VCaP (cell line): ENCODE measurements around the gene CNTNAP3B.
A peak's percentile ranks its signal among the peaks of the same experiment; 100 is the strongest.
"Not testable (repeated sequence)": the region's sequence is repeated elsewhere in the genome, so short reads cannot be mapped to it uniquely, and the experiment has no call there.

Experiments
- H3K27ac ChIP-seq: fragments of 450-650 bp; 2 replicates; pipeline ENCODE4 v1.5.1; 2017
- TF ChIP-seq, protein P1 (sequence below): fragments of 450-650 bp; conservative IDR thresholded peaks from 2 replicates; pipeline ENCODE4 v1.5.1; 2017; ENCODE audit warnings: mild to moderate bottlenecking, moderate library complexity

The CNTNAP3B gene

DNA sequence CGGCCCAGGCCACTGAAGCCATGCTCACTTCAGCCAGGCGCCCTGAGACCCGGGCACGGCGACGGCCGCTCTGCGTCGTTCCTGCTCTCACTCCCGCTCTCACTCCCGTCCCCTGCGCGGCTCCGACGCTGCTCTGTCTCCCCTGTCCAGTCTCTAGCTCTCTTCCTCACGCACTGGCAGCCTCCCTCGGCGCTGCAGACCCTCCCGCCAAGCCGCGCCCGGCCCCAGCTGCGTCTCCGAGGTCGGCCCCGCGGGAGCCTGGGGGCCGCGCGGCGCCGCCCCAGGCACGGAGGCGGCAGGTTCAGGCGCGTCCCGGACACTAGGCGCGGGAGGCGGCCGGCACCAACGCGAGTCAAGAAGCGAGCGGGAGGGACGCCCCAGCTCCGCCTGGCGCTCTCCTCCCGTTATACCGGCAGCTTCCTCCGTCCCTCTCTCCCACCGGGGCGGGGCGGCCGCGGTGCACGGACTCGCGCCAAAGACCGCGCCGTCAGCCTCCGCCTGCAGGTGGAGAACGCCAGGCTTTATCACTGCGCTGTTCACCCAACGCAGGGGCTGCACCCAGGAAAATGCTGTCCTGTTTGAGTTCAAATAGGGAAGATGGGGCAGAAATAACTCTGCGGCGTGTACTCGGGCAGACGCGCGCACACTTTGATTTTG lies at the start of gene CNTNAP3B:
CNTNAP3B (minus strand) TSS at position 354 of the 657 bp plus-strand sequence; CDS start at position 22, 332 bp downstream.
- H3K27ac ChIP-seq, result not testable (repeated sequence)

- TF ChIP-seq, protein P1, sequence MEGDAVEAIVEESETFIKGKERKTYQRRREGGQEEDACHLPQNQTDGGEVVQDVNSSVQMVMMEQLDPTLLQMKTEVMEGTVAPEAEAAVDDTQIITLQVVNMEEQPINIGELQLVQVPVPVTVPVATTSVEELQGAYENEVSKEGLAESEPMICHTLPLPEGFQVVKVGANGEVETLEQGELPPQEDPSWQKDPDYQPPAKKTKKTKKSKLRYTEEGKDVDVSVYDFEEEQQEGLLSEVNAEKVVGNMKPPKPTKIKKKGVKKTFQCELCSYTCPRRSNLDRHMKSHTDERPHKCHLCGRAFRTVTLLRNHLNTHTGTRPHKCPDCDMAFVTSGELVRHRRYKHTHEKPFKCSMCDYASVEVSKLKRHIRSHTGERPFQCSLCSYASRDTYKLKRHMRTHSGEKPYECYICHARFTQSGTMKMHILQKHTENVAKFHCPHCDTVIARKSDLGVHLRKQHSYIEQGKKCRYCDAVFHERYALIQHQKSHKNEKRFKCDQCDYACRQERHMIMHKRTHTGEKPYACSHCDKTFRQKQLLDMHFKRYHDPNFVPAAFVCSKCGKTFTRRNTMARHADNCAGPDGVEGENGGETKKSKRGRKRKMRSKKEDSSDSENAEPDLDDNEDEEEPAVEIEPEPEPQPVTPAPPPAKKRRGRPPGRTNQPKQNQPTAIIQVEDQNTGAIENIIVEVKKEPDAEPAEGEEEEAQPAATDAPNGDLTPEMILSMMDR, result peak; percentile 63
- not testable (repeated sequence) for H3K27ac ChIP-seq
Observed at GRCh38 chr9:42160299-42160698, 31.1 kb upstream of the CNTNAP3B start.

- TF ChIP-seq, protein P1, result peak; percentile 27; the same call in 1 of the 2 replicates
- H3K27ac ChIP-seq, result not testable (repeated sequence)
Observed at GRCh38 chr9:42127056-42127841, 2.0 kb downstream of the CNTNAP3B start.

- not testable (repeated sequence) for H3K27ac ChIP-seq
Observed at GRCh38 chr9:42121007-42121406, 8.2 kb downstream of the CNTNAP3B start.

DNA sequence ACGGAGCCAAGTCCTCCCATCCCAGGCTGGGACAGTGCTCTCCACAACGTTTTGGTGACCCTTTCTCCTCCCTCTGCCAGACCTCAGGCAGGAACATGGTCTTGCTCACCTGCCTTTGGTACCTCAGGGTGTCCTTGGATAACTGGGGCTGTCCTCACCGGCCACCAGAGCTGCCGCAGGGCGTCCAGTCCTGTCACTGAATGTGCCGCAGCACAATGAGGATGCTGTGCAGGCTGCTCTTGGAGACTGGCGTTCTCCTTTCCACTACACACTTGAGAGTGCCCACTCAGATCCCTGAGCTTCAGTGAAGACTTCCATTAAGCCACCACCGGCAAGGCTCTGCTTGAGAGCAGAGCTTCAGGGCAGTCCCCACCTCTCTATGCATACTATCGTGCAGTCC lies 33.3 kb downstream of the CNTNAP3B start:
- H3K27ac ChIP-seq, result not testable (repeated sequence)

DNA sequence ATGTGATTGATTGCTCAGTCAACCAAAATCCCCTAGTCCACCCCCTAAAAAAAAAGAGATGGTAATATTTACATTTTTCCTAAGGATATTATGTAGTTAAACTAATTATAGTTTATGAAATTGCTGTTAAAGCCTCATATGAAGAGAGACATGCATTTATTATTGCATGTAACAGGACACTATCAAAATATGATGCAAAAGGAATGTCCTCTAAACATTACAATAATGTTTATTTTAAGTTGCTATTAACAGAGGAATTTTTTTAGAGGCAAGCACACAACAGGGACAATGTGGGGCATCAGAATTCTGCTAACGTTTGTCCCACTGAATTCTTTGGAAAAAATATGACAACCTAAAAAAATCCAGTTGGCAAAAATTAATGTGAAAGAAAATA lies 44.7 kb downstream of the CNTNAP3B start:
- H3K27ac ChIP-seq, result not testable (repeated sequence)

GRCh38 chr9:42083877-42084558 lies 45.2 kb downstream of the CNTNAP3B start:
- H3K27ac ChIP-seq, result not testable (repeated sequence)

DNA sequence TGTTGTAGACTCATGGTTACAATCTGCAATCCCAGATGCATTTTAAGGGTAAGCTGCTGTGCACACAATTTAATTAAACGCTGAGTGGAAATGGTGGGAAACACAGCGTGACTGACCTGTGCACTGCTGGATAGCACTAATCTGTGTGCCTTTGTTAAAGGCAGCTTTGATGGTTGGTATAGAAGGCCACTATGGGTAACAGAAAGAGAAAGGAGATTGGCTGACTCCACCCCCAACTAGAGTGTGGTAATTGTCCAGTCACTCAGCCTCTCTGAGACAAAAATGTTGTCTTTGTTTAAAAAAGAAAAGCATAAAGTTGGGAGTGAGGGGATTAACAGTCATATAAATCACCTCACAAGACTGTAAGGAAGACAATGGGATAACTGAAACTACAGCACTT lies 48.9 kb downstream of the CNTNAP3B start:
- not testable (repeated sequence) for H3K27ac ChIP-seq

GRCh38 chr9:42074868-42075267 lies 54.4 kb downstream of the CNTNAP3B start:
- H3K27ac ChIP-seq, result not testable (repeated sequence)

- not testable (repeated sequence) for H3K27ac ChIP-seq
Observed at GRCh38 chr9:42071026-42071425, 58.2 kb downstream of the CNTNAP3B start.

- not testable (repeated sequence) for H3K27ac ChIP-seq
Observed at GRCh38 chr9:42070035-42070799, 59.0 kb downstream of the CNTNAP3B start.

- H3K27ac ChIP-seq, result not testable (repeated sequence)
Observed at GRCh38 chr9:42053874-42054273, 75.4 kb downstream of the CNTNAP3B start.

- not testable (repeated sequence) for H3K27ac ChIP-seq
Observed at GRCh38 chr9:42050701-42051100, 78.5 kb downstream of the CNTNAP3B start.

DNA sequence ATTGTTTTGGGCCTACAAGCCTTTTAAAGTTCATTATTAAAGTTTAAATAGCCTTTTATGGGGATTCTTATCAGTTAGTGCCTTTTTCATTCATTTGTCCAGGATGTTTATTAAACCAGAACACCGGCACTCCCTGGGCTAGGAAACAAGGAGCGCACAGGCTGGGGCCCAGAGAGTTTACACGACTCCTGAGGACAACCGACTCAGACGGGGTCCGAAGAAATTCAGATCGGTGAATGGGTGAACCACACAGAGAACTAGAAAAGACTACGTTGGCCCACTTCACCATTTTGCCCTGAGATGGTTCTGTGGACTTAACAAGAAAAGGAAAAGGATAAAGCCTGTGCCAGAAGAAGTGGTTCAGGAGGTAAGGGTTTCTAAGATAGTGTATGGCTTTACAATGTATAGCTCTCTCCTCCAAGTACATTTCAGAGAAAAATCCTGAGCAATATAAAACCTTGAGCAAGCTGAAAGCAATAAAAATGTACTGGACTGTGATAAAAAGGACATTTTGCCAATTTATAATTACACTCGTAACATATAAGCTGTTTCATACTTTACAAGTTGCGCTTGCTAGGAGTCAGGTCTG lies 84.7 kb downstream of the CNTNAP3B start:
- not testable (repeated sequence) for H3K27ac ChIP-seq

GRCh38 chr9:42033541-42033940 lies 95.7 kb downstream of the CNTNAP3B start:
- not testable (repeated sequence) for H3K27ac ChIP-seq

- H3K27ac ChIP-seq, result not testable (repeated sequence)
Observed at GRCh38 chr9:42020639-42021038, 108.6 kb downstream of the CNTNAP3B start.

DNA sequence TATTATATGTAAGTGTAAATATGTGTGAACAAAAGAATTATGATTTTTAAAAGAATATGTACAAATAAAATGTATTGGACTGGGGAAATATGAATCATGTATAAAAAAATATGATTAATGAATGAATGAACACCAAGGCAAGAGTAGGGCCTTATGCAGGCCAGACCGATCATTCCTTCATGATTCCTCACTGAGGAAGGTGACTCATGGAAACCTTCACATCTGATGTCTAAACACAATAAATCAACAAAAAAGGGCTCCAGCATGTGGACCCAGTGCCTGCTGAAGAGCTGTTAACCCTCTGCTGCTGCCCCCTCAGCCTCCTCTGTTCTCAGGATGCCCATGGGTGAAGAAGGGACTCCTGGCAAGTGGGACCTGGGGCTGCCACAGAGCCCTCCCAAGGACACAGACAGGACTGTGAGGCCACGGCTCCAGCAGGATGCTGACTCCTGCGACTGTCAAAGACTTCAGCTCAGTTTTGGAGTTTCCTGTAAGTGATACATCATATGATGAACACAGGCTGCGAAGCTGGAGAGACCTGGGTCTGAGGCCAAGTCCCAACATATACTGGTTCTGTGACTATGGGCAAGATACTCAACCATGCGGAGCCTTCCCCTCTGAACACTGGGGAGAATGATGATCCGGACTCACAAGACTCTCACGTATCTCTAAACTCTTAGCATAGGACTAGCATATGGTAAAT lies 110.9 kb downstream of the CNTNAP3B start:
- H3K27ac ChIP-seq, result not testable (repeated sequence)

GRCh38 chr9:42014317-42014716 lies 114.9 kb downstream of the CNTNAP3B start:
- H3K27ac ChIP-seq, result not testable (repeated sequence)
